NOMO-1 treated with DMSO at 0.1 percent for 48 hours (cell line): ENCODE measurements around the gene RSRC1.
A peak's percentile ranks its signal among the peaks of the same experiment; 100 is the strongest.
"Not testable (repeated sequence)": the region's sequence is repeated elsewhere in the genome, so short reads cannot be mapped to it uniquely, and the experiment has no call there.

Source experiments
- DNase-seq: peaks from one replicate; lab custom pipeline; 2025; ENCODE audit not compliant: unreplicated experiment; lab: John Stamatoyannopoulos, UW

Gene RSRC1

GRCh38 chr3:158452334-158452733 lies 342.4 kb downstream of the RSRC1 start:
- no peak for DNase-seq

DNA sequence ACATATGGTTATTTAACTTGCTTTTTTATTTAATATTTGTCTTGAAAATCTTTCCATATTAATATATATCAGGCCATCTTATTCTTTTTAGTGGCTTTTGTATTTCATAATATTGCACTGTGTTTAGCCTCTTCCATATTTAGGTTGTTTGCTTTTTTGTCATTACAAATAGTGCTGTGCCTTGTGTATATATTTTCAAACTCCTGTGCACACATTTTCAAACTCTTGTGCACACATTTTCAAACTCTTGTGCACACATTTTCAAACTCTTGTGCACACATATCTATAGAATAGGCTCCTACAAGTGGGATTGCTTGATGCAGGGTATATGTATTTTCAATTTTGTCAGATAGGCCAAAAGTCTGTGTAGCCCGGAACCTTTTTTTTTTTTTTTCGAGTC lies 343.1 kb downstream of the RSRC1 start:
- DNase-seq: no peak

DNA sequence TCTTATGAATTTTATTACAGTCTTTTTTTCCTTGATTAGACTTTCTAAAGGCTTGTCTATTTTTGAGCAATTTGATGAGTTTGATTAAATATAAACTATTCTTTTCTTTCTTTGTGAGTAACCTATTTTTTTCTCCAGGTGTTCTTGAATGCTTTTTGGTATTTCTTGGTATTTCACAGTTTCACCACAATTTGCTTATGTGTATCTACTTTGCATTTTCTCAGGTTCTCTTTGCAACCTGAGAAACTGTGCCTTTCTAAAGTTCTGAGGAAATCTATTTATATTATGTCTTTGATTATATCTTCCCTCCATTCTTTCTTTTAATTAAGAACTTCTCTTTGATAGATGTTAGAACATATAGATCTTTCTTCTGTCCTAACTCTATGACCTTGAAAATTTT lies 344.0 kb downstream of the RSRC1 start:
- DNase-seq: no peak

- no peak for DNase-seq
Measured at GRCh38 chr3:158455406-158455805, 345.5 kb downstream of the RSRC1 start.

DNA sequence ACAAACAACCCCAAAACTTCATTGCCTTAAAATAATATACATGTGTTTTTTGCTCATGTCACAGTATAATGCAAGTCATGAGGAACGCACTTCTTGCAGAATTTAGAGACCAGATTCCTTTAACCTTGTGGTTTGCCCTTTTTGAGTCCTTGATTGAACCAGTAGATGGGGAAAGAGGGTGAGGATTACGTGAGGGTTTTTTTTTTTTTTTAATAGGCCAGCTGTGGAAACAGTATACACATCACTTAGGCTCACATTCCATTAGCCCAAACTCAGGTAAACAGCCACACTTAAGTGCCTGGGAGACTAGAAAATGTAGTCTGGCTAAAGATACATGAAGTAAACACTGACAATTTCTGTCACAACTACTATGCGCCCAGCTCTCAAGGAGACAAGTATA lies 346.2 kb downstream of the RSRC1 start:
- no peak for DNase-seq

DNA sequence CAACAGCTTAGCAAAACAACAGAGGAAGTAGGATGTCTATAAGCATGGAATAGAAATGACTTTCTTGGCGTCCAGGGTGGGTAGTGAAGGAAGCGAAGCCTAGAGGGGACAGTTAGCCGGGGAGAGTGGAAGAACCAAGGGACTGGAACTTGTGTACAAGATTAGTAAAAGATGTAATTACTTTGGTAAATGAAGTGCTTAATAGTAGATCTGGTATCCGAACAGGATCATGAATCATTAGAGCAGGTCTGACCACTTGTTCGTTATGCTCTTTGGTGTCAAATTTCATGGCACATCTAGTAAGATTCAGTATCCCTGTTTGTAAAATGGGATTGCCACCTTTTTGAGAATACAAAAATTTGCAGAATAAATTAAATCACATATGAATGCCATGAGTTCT lies 348.6 kb downstream of the RSRC1 start:
- DNase-seq: no peak

GRCh38 chr3:158460926-158461325 lies 351.0 kb downstream of the RSRC1 start:
- peak; percentile 60 for DNase-seq

GRCh38 chr3:158463556-158463955 lies 353.7 kb downstream of the RSRC1 start:
- no peak for DNase-seq

- no peak for DNase-seq
Measured at GRCh38 chr3:158465074-158465473, 355.2 kb downstream of the RSRC1 start.

DNA sequence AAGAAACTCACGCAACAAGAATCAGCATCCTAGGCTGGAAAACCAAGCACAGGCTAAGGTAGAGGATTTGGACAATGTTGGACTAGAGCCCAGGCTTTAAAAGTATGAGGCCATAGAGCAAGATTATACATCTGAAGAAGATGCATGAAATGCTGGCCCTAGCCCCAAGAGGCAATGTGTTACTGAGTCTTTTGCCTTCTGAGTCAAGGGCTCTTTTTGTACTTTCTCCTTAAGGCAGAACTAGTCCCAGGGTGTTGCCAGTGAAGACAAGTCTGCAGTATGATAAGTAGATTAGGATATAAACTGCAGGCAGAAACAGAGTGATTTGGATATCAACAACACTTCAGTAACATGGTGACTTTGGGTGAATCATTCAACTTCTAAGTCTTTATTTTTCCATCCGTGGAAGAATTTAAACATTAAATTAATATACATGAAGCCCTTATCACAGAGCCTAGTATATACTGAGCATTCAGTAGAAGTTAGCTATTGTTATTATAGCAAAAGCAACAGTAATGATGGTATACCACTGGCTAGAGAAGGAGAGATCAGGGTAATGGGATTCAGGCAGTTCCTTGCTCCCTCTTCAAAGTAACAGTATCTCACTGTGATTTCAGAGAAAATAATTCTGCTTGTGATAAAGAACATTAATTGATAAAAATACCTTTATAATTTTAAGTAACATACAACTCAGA lies 361.2 kb downstream of the RSRC1 start:
- no peak for DNase-seq

DNA sequence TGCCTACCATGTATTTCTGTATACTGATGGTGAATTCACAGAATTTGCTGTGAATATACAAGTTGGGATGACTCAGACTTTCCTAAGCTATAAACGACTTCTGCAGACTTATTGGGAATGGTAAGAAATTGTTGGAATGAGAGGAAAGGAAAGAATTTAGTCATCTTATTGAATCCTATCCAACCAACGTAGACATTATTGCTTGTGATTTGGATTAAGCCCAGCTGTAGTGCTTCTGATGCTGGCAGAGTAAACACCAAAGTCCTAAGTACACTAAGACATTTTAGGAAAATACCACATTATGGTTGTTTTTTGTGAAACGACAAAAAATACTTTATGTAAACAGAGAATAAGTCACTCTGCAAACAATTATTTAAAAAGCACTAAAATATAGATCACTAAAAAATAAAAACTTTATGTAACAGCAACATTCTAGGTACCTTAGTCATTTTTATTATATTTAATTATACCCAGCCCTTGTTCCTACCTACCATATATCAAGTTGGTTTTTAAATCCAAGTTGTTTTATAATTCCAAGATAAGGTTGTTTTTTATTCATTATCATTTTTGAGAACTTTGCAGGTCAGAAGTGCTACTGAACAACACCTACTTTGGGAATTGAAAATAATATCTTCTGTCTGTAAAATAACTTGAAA lies 361.9 kb downstream of the RSRC1 start:
- DNase-seq: no peak

DNA sequence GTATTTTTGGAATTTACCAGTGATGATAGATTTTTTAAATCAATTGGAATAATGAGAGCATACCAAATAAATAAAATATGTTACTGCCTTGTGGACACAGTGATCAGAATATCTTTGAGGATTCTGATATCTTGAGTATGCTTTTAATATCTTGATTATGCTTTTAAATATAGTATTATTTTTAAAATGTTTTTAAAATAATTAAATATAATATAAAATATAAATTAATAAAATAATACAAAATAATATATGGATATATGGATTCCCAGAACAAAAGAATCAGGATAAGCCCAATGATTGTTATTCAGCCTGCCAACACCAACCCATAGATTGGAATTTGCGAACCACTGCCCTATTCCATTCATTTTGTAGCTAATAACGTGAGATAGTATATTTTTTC lies 369.2 kb downstream of the RSRC1 start:
- no peak for DNase-seq

GRCh38 chr3:158483701-158484235 lies 373.9 kb downstream of the RSRC1 start:
- DNase-seq: no peak

- DNase-seq: no peak
Measured at GRCh38 chr3:158486200-158486599, 376.3 kb downstream of the RSRC1 start.

- no peak for DNase-seq
Measured at GRCh38 chr3:158488670-158489069, 378.8 kb downstream of the RSRC1 start.

DNA sequence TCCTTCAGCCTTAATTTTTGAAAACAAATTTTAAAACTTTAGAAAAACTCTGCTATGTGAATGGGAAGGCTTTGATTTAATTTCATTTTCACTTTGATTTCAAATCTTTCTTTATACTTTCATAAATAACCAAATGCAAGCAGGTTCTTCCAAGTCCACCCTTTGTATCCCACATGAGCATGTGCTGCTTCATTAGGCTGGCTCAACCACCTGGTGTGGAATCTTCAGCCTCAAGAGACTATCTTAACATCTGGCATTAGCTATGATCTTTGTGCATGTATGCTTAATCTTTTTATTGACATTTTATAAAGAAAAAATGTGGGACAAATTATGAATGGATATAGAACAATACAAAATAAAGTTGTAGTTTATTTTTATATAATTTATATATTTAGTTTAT lies 379.3 kb downstream of the RSRC1 start:
- DNase-seq: no peak

GRCh38 chr3:158491968-158492367 lies 382.1 kb downstream of the RSRC1 start:
- DNase-seq: no peak

DNA sequence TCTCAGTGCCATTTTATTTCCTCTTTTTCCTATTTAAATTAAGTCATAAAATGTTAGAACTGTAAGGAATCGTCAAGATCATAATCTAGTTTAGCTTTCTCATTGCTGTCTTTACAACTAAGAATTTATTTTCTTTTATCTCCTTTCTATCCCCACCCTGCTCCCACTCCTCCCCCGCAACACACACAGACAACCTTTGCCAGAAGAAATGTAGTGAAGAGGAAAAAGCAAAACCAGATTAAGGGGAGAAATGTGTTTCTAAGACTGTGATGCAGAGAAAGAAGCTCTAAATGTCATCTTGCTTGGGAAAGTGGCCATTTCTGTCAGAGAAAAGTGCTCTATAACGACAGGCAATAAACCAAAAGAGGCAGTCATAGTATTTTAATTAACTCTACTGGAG lies 382.8 kb downstream of the RSRC1 start:
- DNase-seq: no peak

GRCh38 chr3:158493931-158494330 lies 384.0 kb downstream of the RSRC1 start:
- no peak for DNase-seq

DNA sequence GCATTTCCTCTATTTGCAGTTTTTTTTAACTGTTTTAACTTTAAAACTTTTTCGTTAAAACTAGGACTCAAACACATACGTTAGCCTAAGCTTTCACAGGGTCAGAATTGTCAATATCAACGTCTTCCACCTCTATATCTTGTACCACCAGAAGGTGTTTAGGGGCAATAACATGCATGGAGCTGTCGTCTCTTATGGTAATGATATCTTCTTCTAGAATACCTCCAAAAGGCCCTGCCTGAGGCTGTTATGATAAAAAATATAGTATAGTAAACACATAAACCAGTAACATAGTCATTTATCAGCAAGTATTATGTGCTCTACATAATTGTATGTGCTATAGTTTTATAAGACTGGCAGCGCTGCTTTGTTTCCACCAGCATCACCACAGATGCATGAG lies 384.8 kb downstream of the RSRC1 start:
- no peak for DNase-seq

DNA sequence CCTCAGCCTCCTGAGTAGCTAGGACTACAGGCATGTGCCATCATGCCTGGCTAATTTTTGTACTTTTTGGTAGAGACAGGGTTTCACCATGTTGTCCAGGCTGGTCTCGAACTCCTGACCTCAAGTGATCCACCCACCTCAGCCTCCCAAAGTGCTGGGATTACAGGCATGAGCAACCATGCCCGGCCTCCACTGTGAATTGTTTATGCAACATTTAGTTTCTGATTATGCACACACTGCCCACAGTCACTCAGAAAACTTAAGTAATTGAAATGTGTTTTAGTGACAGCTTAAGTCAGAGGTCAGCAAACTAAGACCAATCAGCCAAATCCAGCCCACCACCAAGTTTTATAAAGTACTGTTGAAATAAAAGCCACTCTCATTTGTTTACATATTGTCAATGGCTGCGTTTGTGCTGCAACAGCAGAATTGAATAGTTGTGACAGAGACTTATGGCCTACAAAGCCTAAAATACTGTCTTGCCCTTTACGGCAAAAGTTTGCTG lies 385.6 kb downstream of the RSRC1 start:
- not testable (repeated sequence) for DNase-seq

DNA sequence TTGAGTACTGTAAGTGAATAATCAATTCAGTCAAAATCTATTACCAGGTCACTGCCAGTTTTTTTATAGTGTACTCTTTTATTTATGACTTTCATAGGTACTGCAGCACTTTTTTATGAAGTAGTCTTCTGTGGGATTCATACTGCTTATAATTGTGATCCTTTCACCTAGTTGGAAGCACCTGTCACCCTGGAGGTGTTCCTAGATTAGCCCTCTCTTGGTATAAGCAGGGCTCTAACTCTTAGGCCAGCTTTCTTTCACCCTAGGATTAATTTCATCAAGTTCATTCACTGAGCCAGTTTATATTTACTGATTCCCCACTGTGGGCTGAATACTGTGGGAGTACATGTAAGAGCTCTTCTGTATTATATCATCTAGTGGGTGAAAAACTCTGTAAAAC lies 395.2 kb downstream of the RSRC1 start:
- DNase-seq: no peak
